Measurements from ENCODE around the gene LCOR.
"Not testable (repeated sequence)": the region's sequence is repeated elsewhere in the genome, so short reads cannot be mapped to it uniquely, and the experiment has no call there.

LCOR gene

DNA sequence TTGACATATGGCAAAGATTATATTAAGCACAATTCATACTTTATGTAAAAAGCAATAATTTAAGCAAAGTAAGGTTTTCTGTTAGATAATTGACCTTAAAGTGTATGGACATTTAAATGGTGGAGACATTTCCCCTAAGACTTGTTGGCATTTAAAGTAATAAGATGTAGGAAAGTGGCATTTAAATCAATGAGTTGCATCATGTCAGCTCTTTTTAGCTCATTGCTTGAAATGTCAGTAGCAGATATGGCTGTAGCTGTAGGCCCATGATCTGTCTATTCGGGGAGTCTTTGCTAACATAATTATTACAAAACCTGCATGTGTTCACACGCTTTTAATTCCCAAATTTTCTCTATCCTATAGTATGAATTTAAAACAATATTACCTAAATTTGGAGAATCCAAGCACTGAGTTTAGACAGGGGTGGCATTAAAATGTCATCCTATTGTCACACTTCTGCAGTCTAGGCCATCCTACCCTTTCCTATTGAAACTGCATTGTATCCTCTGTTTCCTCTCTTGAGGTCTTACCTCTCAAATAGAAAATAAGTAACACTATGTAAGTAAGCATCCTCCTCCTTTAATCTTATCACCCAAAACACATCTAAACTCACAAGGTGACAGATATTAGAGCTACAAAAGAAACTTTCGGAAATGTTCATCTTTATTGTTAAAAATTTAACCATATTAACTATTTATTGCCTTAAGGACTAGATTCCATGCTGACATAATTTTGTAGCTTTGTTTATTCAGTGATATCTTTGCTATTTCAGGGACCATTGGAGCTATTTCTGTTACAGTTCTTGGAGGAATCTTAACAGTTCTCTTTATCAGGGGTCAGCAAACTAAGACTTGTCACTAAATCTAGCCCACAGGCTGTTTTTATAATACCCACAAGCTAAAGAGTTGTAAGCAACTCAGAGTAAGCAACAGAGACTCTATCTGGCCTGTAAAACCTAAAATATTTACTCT is 91.2 kb downstream of the LCOR start:
- no peak for FAIRE-seq
- no peak for DNase-seq (ENCODE audit: insufficient read length, low spot score)

GRCh38 chr10:96924861-96925260 is 92.8 kb downstream of the LCOR start:
- FAIRE-seq (no peak), DNase-seq (ENCODE audit: insufficient read length, low spot score) (no peak)

DNA sequence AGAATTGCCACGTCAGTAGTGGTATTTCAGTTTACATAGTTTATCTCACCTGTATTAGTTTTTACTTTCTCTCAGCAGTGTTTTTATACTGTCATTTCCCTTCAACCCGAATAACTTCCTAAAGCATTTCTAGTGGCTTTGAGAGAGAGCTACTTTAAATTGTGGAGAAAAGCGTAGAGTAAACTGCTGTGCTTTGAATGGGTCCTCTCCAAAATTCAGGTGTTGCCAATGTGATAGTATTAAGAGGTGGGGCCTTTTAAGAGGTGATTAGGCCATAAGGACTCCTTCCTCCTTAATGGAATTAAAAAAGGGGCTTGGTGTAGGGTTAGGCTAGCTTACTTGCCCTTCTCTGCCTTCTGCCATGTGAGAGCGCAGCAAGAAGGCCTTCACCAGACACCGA is 98.4 kb downstream of the LCOR start:
- no peak for DNase-seq (ENCODE audit: insufficient read length, low spot score)
- no peak for FAIRE-seq

DNA sequence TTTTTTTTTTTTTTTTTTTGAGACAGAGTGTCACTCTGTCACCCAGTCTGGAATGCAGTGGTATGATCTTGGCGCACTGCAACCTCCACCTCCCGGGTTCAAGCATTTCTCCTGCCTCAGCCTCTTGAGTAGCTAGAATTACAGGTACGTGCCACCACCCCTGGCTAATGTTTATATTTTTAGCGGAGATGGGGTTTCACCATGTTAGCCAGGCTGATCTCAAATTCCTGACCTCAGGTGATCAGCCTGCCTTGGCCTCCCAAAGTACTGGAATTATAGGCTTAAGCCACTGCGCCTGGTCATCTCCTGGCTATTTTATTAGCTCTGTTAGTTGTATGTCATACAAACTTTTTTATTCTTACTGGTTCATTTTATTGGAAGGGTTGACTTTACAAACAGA is 103.0 kb downstream of the LCOR start:
- DNase-seq (ENCODE audit: insufficient read length, low spot score), result no peak
- no peak for FAIRE-seq

- DNase-seq (ENCODE audit: insufficient read length, low spot score) (no peak), FAIRE-seq (no peak)
Observed at GRCh38 chr10:96935810-96936209, 103.7 kb downstream of the LCOR start.

- DNase-seq (ENCODE audit: insufficient read length, low spot score); FAIRE-seq: not testable (repeated sequence)
Observed at GRCh38 chr10:96943161-96943560, 111.1 kb downstream of the LCOR start.

DNA sequence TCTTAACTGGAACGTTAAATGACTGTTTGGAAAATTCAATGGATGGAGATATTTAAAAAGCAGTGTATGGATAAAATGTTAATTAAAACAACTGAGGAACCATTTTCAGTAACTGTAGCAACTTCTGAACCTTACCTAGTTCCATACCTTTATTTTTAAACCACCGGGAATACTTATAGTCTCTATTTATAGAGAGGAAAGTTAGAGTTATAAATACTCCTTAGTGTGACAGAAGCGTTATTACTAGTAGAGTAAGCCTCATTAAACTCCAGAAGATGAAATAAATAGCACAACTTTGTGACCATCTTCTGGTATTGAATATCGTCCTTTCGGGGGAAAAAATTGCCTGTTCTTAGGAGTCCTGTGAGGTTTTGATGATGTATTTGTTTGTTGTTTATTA is 114.9 kb downstream of the LCOR start:
- FAIRE-seq (no peak), DNase-seq (ENCODE audit: insufficient read length, low spot score) (no peak)

DNA sequence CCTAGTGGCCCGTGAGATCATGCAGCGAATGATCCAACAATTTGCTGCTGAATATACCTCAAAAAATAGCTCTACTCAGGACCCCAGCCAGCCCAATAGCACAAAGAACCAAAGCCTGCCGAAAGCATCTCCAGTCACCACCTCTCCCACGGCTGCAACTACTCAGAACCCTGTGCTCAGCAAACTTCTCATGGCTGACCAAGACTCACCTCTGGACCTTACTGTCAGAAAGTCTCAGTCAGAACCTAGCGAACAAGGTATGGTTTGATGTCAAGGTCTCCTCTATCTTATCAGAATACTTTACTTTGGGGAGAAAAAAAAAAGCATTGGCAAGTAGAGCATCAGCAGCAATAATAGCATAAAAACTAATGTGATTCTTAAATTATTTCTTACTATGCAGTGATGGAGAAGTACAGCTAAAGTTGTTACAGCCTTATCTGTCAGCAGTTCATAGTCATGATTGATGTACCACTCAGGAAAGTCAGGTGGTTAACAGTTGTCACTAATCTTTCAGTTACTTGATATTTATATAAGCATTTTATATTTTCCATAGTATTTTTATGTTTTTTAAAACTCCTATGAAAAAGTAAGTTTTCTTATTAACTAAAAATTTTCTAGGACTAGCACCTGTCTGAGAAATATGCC is 117.1 kb downstream of the LCOR start:
- FAIRE-seq, result peak; percentile 4
- no peak for DNase-seq (ENCODE audit: insufficient read length, low spot score)

- DNase-seq (ENCODE audit: insufficient read length, low spot score), result no peak
- no peak for FAIRE-seq
Observed at GRCh38 chr10:96951954-96952353, 119.9 kb downstream of the LCOR start.

- DNase-seq (ENCODE audit: insufficient read length, low spot score) (no peak), FAIRE-seq (no peak)
Observed at GRCh38 chr10:96955794-96956193, 123.7 kb downstream of the LCOR start.

DNA sequence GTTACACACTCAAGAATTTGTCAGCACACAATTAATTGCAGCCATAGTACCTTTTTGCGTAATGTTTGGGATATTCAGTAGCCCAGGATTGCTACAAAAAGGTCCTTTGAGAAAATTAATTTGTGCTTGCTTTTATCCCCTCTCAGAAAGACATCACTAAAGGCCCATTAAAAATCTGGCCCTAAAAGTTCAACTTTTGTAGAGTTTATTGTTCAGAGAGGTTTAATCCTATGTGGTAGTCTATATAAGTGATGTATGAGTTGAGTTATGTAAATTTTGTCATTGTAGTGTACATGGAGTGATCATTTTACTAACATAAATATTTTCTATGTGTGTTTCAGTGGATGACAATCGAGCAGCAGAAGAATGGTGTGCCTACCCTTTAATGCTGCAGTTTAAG is 126.0 kb downstream of the LCOR start:
- DNase-seq (ENCODE audit: insufficient read length, low spot score) (no peak), FAIRE-seq (peak; percentile 11)

- FAIRE-seq, result no peak
Observed at GRCh38 chr10:96959733-96960132, 127.6 kb downstream of the LCOR start.

GRCh38 chr10:96960872-96961271 is 128.8 kb downstream of the LCOR start:
- FAIRE-seq (peak; percentile 4), DNase-seq (ENCODE audit: insufficient read length, low spot score) (no peak)

More at GRCh38 chr10:96959733-96960132, 127.6 kb downstream of the LCOR start:
- DNase-seq (ENCODE audit: insufficient read length, low spot score), result no peak

DNA sequence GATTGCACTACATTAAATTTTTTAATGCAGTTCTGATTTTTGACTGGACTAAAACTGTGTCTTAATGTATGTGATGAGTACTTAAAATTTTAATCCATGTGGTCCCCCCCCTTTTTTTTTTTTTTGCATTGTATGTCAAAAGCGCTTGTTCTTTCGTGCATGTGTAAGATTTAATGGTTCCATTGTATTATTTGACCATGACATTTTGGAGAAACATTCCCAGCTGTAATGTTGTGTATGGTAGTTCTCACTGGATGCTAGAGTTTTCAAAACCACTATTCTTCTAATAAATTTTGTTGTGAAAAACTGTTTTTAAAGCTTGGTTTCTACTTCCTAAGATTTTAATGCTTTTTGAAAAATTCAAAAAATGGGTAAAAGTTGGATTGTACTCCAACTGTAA is 132.0 kb downstream of the LCOR start:
- no peak for FAIRE-seq

DNA sequence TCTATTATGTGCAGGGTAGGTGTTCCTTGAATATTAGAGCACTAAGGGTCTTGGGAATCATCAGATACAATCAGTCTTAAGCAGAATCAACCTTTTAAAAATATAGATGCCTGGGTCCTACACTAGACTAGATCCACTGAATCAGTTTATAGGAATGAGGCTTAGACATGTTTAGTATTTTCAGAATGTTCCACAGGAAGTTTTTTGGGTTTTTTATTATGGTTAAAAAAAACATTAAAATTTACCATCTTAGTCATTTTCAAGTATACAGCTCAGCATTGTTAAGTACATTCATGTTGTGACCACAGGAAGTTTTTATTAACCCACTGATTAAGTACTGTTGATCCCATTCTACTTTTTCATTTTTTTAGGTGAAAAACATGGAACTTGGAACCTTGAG is 135.7 kb downstream of the LCOR start:
- FAIRE-seq (no peak), DNase-seq (ENCODE audit: insufficient read length, low spot score) (no peak)

More for the DNA sequence above, 132.0 kb downstream of the LCOR start:
- DNase-seq (ENCODE audit: insufficient read length, low spot score), result no peak

GRCh38 chr10:96968682-96969423 is 136.8 kb downstream of the LCOR start:
- DNase-seq (ENCODE audit: insufficient read length, low spot score), result no peak
- no peak for FAIRE-seq

- DNase-seq (ENCODE audit: insufficient read length, low spot score) (no peak), FAIRE-seq (peak; percentile 56)
Observed at GRCh38 chr10:96971324-96971723, 139.2 kb downstream of the LCOR start.

- DNase-seq (ENCODE audit: insufficient read length, low spot score), result no peak
- FAIRE-seq, result peak; percentile 74
Observed at GRCh38 chr10:96972264-96972663, 140.2 kb downstream of the LCOR start.

DNA sequence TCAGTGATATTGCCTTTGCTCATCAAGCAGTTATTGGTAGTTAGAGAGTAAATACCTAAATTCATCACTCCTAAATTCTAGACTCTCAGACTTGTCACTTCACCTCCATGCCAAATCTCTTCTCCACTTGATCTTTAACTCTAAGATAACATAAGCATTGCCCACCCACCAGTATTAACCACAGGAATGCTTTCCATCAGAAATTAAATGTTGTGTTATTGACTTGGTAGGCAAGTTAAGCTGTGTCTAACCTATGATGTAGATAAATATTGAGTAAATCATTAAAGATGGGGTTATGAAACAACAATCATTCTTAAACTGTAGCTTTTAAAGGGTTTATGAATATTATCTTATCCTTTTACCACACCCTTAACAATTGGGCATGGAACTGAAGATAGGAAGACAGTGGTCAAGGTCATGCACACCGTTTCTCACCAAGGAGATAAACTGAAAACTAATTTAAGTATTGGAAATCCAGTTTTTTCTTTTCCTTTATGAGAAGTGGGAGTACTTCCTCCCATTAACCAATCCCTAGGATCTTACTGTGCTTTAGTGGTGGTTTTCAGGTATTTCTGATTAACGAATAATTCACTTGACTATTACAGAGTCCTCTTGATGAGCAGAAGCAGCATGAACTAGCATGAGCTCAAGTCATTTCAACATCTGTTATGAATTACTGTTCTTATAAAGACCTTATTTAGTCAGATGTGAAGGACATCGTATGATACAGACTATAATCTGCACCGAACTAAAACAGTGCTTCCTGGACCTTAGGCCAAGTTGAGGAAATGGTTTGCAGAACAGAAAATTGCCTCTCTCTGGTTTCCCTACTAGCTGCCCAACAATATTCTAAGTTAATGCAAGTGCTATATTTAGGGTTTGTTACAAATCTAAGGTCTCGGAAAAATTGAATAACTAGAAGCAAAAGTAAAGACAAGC is 142.0 kb downstream of the LCOR start:
- FAIRE-seq (peak; percentile 93), DNase-seq (ENCODE audit: insufficient read length, low spot score) (no peak)

- no peak for FAIRE-seq
Observed at GRCh38 chr10:96975136-96975535, 143.0 kb downstream of the LCOR start.

More at GRCh38 chr10:96975136-96975535, 143.0 kb downstream of the LCOR start:
- DNase-seq (ENCODE audit: insufficient read length, low spot score), result no peak
